Brain microvascular endothelial cell (primary cell): Measurements from ENCODE around the gene IRF1.

Experiments used
- DNase-seq: peaks from one replicate; pipeline ENCODE4 v3.0.0-alpha.2; 2020
- H3K27ac ChIP-seq: fragments of 250-450 bp; sonication (Bioruptor Pico); 2 replicates; pipeline ENCODE4 v1.5.1; 2020; ENCODE audit warnings: mild to moderate bottlenecking, moderate library complexity
- H3K27me3 ChIP-seq: fragments of 250-450 bp; sonication (Bioruptor Pico); replicated peaks from 2 replicates; pipeline ENCODE4 v1.5.1; 2020; ENCODE audit warnings: mild to moderate bottlenecking
- H3K36me3 ChIP-seq: fragments of 250-450 bp; sonication (Bioruptor Pico); replicated peaks from 2 replicates; pipeline ENCODE4 v1.5.1; 2020; ENCODE audit warnings: mild to moderate bottlenecking
- H3K4me3 ChIP-seq: 2 replicates; pipeline ENCODE4 v1.5.1; 2011; ENCODE audit warnings: low read depth, mild to moderate bottlenecking, control low read depth, low read length, moderate library complexity
- in situ Hi-C: cut with HindIII; loops from 2 replicates; pipeline ENCODE4 v1.10.0; 2017; ENCODE audit warnings: low sequenced_read_pairs, low pct_ligation_motif_present
- TF ChIP-seq, protein P1 (sequence below): IDR thresholded peaks from 2 replicates; pipeline ENCODE4 v1.5.1; 2011; ENCODE audit warnings: low read depth, mild to moderate bottlenecking, moderate library complexity, low read length, control low read depth, inconsistent platforms; ENCODE audit errors: missing control alignments

The IRF1 gene

DNA sequence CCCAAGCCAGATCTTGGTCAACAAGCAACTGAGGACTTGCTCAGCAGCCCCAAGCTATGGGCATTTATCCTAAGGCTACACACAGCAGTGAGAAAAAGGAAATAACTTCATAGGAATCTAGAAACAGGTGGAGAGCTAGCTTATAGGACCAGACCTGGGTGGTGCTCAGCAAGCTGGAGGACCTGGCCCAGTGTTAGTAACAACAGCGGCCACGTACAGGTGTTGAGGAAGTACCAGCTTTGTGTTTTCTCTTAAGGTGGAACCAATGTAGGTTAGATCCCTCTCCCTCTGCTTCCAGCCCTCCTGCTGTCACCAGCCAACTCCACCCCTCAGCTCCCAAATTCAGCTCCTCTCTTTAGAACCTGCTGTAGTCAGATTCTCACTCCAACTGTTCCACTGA is 43.4 kb downstream of the IRF1 start:
- TF ChIP-seq, protein P1, sequence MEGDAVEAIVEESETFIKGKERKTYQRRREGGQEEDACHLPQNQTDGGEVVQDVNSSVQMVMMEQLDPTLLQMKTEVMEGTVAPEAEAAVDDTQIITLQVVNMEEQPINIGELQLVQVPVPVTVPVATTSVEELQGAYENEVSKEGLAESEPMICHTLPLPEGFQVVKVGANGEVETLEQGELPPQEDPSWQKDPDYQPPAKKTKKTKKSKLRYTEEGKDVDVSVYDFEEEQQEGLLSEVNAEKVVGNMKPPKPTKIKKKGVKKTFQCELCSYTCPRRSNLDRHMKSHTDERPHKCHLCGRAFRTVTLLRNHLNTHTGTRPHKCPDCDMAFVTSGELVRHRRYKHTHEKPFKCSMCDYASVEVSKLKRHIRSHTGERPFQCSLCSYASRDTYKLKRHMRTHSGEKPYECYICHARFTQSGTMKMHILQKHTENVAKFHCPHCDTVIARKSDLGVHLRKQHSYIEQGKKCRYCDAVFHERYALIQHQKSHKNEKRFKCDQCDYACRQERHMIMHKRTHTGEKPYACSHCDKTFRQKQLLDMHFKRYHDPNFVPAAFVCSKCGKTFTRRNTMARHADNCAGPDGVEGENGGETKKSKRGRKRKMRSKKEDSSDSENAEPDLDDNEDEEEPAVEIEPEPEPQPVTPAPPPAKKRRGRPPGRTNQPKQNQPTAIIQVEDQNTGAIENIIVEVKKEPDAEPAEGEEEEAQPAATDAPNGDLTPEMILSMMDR = no peak
- no peak overlapping the region for H3K27ac ChIP-seq
- in situ Hi-C loops = no loop called here
- DNase-seq = no peak
- H3K4me3 ChIP-seq = no peak overlapping the region
- no peaks in the 10 kb centered on the region for H3K36me3 ChIP-seq
- H3K27me3 ChIP-seq = no peaks in the 10 kb centered on the region

DNA sequence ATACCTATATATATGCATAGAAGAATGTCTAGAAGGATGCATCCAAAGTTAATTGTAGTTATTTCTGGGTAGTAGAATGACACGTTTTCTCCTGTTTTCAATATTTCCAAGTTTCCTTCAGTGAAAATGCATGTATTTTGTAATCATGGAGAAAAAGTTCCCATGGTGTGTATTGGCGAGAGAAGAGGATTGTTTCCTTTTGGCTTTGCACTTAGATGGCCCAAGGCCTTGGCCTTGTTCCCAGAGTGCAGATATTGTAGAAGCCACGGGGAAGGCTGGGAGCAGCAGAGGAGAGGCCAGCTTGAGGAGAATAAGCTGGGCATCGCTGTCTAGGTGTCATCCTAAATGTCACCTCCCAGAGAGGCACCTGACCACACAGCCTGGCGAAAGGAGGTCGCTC is 44.0 kb downstream of the IRF1 start:
- Histone ChIP-seq H3K4me3 (no peak overlapping the region), H3K36me3 (no peaks in the 10 kb centered on the region), H3K27me3 (no peaks in the 10 kb centered on the region), H3K27ac (no peak overlapping the region)
- in situ Hi-C loops = no loop called here
- no peak for DNase-seq
- TF ChIP-seq, protein P1 = no peak

DNA sequence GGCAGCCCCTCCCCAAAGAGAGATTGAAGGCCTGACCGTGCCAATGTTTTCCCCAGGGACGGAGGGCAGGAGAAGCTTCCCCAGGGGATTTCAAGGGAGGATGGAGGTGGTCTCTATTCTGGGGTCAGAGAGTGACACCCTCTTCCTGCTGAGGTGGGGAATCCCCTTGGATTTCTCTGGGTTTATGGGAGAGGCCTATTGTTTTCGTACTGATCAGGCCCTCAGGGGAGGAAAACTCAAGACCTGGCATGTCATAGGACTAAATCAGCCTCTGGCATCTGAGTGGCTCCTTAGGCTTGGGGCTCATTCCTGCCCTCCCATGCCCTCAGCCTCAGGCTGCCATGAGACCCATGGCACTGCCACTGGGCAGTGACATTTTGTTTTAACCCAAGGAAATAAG is 44.6 kb downstream of the IRF1 start:
- TF ChIP-seq, protein P1 = no peak
- no peaks in the 10 kb centered on the region for H3K27me3 ChIP-seq
- H3K36me3 ChIP-seq = no peaks in the 10 kb centered on the region
- no peak overlapping the region for H3K27ac ChIP-seq
- H3K4me3 ChIP-seq = no peak overlapping the region
- in situ Hi-C loops = no loop called here
- DNase-seq = no peak

DNA sequence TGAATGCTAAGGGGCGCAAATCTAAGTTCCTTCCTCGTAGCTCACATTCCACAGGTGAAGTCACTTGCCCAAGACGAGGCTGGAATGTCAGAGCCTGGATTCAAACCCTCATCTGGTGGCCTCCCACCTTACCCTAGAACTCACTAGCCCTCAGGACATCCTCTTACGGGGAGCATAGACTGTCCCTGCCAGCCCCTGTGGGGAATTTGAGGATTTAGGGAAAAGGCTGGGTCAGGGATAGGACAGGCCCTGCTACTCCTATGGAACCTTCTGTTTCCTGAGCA is 45.0 kb downstream of the IRF1 start:
- TF ChIP-seq, protein P1 = no peak
- H3K4me3 ChIP-seq = no peak overlapping the region
- no peak overlapping the region for H3K27ac ChIP-seq
- DNase-seq = no peak
- in situ Hi-C loops = no loop called here
- H3K27me3 ChIP-seq = no peaks in the 10 kb centered on the region
- no peaks in the 10 kb centered on the region for H3K36me3 ChIP-seq

DNA sequence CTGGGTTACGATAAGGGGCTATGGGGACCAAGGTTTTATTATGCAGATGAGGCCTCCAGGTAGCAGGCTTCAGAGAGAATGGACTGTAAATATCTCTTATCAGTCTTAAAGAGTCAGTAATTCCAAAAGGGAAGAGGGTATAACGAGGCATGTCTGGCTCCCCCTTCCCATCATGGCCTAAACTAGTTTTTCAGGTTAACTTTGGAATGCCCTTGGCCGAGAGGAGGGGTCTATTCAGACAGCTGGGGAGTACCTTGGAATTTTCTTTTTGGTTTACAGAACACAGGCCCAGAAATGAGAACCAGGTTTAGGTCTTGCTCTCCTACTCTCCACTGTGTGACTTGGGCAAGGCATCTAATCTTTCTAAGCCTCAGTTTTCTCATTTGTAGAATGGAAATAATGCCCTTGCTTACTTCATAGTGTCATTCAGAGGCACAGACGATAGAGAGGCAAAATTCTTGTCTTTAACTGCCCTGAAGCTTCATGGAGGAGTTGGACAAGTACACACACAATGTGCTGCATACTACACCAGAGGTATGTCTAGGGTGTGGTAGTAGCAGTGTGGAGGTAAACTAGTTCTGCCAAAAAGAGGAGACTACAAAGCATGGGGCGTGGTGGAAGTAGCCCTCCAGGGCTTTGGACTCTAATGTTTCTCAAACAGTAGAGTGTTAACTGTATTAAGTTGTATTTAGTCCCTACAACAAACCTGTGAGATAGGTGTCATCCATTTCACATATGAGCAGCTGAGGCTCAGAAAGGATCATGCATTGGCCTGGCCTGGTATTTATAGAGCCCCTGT is 45.5 kb downstream of the IRF1 start:
- in situ Hi-C loops = no loop called here
- TF ChIP-seq, protein P1 = no peak
- no peak for DNase-seq
- no peak overlapping the region for H3K27ac ChIP-seq
- H3K36me3 ChIP-seq = no peaks in the 10 kb centered on the region
- no peak overlapping the region for H3K4me3 ChIP-seq
- no peaks in the 10 kb centered on the region for H3K27me3 ChIP-seq

DNA sequence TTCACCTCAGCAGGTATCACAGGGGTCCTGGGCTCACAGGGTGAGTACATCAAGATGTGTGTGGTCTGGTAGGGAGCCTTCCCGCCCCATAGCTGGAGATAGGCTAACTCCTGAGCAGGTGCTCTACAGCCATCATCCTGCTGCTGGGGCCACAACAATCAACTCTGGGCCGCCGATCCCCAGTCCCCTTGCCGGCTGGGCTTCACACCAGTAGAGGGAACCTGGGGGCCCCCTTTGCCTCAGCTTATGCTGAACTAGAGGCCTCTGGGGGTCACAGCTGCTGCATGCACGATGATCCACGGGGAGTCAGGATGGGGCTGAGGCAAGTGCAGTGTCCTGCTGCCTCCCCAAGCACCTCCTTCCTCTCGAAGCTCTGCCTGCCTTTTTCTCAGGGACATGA is 46.5 kb downstream of the IRF1 start:
- no peaks in the 10 kb centered on the region for H3K27me3 ChIP-seq
- in situ Hi-C loops = no loop called here
- H3K27ac ChIP-seq = no peak overlapping the region
- TF ChIP-seq, protein P1 = no peak
- H3K36me3 ChIP-seq = no peaks in the 10 kb centered on the region
- no peak overlapping the region for H3K4me3 ChIP-seq
- no peak for DNase-seq
